HG03159 (cell line): ENCODE data around the gene RCBTB1.
A peak's percentile ranks its signal among the peaks of the same experiment; 100 is the strongest.
"Not testable (repeated sequence)": the region's sequence is repeated elsewhere in the genome, so short reads cannot be mapped to it uniquely, and the experiment has no call there.

Source experiments
- ATAC-seq: cut with Tn5 transposase; IDR thresholded peaks from one replicate; pipeline ENCODE4 v1.9.1; 2021; ENCODE audit warnings: mild to moderate bottlenecking, moderate library complexity; ENCODE audit not compliant: unreplicated experiment

RCBTB1 gene

DNA sequence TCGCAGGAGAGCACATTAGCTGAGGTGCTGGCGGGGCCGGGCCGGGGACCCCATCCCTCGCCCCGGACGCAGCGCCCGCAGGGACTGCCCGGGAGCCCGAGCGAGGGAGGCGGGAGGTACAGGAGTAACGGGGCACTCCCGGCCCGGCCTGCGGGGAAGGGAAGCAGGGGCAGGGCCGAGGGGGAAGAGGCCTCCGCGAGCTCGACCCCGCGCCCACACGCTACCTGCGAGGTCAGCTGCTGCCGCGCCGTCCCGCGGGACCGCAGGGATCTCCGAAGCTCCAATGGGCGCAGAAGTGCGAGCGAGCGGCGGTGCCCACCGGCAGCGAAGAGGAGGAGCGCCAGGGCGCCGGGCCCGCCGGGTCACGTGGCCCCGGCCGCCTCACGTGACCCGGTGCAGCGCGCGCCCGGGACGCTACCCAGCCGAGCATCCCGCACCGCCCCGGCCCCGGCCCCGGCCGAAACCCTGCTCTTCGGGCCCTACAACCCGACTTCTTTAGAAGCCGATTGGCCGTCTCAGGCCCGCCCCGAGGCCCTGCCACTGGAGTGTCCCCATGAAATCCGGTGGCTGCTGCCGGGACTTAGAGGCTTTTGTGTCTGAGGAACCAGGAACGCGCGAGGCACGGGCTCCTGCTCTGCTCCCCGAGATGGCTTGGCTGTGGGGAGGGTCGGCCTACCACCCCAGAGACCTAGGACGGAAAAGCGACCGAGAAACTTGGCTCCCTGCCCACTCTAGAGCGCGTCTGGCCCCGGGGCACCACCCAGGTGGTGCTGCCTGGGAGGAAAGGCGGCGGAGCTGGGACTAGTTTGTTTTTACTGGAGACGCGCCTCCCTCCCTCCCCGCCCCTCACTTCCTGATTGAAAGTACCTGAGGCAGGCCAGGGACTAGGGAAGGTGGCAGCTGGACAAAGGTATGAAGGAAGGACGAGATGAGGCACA lies at the start of gene RCBTB1:
TSS of gene RCBTB1 (minus strand) at position 339 of the 938 bp plus-strand sequence. CDS start 18,279 bp downstream, outside the sequence.
- peak; percentile 91 for ATAC-seq

DNA sequence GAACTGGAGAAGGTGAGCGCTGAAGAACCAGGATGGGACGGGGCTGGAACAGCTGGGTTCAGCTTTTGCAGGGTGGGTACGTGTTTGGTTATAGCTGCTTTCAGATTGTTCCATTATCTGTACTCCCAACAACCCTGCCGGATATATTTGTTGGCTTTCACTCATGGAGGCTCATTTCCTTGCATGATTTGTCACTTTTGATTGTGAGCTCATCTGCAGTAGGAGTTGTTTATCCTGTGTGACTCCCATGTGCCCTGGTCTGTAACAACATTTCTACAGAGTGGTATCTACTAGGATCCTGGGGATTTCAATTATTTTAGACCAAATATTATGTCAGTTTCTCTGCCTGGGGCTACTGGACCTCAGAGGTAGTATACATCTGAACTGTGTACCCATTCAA lies 48.4 kb upstream of the RCBTB1 start:
- ATAC-seq = no peak

DNA sequence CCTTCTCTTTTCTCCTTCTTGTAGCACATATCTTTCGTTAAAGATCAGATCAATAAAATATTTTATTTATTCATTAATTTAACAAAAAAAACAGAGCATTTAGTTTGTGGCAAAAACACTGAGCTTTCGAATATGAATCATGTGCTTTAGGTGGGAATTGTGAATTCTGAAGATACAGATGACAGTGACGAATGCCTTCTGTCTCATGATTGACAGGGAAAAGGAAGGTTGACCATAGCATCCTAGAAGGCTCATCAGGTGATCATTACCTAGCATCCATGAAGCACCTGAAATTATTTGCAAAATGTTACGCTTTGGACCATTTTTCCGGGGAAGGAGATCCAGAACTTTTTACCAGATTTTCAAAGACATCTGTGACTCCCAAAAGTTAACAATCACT lies 46.8 kb upstream of the RCBTB1 start:
- no peak for ATAC-seq

DNA sequence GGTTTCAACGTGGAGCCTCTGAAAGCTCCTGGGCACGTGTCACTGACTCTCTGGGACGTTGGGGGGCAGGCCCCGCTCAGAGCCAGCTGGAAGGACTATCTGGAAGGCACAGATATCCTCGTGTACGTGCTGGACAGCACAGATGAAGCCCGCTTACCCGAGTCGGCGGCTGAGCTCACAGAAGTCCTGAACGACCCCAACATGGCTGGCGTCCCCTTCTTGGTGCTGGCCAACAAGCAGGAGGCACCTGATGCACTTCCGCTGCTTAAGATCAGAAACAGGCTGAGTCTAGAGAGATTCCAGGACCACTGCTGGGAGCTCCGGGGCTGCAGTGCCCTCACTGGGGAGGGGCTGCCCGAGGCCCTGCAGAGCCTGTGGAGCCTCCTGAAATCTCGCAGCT lies 45.2 kb upstream of the RCBTB1 start:
- ATAC-seq = no peak

DNA sequence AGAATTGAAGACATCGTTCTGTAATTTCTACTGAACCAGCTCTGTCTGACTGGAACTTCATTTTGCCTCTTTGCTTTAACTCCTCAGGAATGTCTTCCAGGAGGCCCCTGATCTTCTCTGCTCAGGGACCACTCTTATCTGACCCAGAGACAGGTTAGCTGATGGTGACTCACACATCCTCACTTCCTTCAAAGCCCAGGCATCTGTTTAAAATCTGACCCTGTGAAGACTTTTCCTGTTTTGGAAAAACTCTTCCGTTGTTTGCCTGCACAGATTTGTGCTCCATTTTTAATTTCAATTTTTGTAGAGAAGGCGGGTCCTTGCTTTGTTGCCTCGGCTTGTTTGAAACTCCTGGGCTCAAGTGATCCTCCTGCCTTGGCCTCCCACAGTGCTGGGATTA lies 44.6 kb upstream of the RCBTB1 start:
- no peak for ATAC-seq

DNA sequence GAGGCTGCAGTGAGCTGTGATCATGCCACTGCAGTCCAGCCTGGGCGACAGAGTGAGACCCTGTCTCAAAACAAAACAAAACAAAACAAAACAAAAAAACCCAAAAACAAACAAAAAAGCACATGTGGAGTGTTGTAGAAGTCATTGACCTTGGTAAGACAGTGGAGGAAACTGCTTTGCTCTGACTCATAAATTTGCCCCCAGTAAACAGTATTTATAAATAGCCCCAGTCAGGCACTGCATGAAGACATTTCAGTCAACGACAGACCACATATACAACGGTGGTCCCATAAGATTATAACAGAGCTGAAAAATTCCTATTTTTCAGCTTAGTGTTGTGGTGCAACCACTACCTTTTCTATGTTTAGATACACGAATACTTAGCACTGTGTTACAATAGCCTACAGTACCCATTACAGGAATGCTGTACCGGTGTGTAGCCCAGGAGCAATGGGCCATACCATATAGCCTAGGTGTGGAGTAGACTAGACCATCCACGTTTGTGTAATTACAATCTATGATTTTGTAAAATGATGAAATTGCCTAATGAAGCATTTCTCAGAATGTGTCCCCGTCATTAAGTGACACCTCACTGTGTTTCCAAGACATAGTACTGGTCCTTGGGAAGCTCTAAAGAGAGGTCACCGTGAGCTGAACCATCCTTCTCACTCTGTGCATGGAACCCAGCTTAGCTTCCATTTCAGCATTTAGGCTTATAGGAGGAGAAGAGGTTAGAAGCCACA lies 44.0 kb upstream of the RCBTB1 start:
- ATAC-seq = no peak

DNA sequence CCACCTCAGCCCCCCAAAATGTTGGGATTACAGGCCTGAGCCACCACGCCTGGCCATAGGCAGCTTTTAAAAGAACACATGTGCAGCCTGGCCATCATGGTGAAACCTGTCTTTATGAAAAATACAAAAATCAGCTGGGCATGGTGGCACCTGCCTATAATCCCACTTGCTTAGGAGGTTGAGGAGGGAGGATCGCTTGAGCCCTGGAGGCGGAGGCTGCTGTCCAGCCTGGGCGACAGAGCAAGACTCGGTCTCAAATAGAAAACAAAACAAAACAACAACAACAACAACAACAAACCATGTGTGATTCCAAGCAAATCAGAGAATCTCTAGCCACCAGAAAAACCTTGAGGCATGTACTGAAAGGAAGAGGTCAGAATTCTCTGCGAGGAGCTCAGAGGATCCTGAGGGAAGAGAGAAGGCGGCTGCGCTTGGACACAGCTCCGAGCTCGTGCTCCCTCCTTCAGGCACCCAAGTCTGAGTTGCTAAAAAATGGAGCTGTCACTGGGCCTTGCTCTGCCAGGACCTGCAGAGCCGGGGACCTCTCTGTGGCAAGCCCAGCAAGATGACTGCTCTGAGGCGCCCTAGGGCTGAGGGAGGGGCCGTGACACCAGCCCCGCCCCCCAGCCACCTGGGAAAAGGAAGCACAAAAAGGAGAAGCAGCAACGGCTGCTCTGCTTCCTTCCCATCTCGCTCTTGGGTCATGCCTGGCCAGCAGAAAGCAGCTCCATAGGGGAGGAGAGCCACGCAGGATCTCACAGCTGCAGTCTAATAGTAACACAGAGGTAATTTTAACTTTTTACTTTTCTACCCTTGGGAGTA lies 42.7 kb upstream of the RCBTB1 start, which contains the start of gene ARL11:
TSS of gene ARL11 (plus strand) at position 677 of the 822 bp plus-strand sequence. CDS start 1,941 bp downstream, outside the sequence.
- ATAC-seq = peak; percentile 90

DNA sequence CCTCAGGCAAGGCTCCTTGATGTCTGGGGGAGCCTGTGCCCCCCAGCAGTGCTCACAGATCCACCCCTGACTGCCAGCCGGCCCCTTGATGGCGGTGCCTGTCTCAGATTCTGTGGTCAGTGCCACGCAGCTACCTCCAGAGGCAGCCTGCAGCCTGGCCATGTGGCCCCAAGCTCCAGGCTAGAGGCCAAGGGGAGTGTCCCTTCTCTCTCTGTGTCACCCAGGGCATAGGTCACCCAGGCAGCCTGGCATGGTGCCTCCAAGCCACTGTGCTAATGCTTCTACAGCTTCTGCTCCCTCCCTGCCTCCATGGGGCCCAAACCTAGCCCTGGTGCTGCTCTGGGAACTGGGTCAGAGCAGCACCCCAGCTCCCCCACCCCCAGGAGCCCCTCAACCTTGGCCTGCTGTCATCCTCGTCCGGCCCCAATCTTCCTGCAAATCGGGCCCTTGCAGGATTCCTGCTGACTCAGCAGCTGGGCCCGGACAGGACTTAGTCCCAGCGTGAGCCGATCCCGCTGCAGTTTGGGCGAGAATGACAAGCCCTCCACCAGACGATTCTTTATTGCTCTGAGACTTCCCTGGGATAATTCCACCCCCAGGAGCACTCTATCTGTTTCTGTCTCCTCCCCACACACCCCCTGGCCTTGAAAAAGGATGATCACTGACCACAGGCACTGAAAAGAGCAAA lies 40.2 kb upstream of the RCBTB1 start:
- no peak for ATAC-seq

DNA sequence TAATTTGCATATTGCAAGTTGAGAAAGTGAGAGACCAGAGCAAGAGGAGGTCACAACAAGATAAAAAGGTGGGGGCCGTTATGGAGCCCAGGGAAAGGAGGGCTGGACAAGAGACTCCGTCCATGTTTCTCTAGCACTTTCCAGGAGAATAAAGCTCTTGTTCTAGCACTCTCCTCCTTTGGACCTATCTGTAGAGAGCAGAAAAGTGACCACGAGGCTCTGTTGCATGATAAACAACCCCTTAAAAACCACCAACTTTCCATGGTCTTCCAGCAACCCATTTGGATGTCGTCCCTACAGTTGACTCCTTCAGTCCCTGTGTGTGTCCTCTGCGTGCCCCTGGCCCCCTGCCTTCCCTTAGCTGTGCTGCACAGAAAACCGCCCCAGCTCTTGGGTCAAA lies 38.9 kb upstream of the RCBTB1 start:
- no peak for ATAC-seq

DNA sequence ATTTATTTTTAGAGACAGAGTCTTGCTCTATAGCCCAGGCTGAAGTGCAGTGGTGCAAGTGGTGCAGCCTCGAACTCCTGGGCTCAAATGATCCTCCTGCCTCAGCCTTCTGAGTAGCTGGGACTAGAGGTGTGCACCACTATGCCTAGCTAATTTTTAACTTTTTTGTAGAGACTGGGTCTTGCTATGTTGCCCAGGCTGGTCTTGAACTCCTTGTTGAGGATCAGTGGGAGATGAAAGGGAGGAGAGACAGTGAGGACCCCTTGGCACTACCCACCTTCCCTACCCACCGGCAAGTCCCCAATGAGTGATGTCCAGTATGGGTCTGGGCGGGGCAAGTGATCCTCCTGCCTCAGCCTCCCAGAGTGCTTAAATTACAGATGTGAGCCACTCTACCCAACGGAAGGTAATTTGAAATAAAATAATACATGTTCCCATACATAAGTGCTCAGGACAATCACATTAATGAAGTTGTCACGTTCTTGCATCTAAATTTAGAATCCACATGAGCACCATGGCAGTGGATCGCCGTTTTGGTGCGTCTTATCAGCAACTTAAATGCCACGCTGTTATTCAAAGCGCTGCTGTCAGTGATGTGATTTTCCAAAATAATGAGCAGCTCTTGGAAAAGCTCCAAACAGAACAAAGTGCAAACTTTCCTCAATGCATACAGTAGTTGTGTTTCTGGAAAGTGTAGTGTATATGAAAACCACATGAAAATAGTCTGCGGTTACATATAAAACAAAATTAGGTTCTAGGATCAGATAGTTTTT lies 37.0 kb upstream of the RCBTB1 start:
- no peak for ATAC-seq

DNA sequence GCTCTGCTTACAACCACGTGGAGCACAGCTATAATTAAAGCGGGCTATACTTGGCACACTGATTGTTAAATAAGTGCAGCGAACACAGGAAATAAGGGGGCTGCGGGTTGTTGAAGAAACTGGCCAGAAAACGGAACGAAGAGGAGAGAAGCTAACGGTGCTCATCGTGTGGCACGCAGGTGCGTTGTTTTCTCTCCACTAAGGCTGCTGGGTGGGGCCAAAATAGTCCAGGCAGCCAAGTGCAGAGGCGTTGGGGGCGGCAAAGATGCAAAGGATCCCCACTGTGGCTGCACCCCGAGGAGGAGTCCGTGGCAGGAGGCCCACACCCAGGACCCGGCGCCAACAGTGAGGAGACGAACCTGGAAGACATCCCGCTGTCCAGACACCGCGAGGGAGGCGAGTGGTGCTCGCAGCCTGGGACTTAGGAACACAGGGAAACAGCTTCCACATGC lies 34.8 kb upstream of the RCBTB1 start:
- ATAC-seq = peak; percentile 86

DNA sequence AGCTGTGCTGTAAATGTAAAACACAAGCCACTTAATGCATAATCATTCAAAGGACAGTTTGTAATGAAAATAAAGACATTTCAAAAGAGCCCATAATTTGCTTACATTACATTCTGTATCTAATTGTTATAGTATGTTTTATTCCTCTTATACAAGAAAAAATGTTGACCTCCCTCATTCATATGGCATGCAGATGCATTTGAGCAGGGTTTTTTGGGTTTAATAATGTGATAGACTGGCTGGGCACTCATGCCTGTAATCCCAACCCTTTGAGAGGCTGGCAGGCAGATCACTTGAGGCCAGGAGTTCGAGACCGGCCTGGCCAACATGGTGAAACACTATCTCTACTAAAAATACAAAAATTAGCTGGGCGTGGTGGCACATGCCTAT lies 31.3 kb upstream of the RCBTB1 start:
- no peak for ATAC-seq

DNA sequence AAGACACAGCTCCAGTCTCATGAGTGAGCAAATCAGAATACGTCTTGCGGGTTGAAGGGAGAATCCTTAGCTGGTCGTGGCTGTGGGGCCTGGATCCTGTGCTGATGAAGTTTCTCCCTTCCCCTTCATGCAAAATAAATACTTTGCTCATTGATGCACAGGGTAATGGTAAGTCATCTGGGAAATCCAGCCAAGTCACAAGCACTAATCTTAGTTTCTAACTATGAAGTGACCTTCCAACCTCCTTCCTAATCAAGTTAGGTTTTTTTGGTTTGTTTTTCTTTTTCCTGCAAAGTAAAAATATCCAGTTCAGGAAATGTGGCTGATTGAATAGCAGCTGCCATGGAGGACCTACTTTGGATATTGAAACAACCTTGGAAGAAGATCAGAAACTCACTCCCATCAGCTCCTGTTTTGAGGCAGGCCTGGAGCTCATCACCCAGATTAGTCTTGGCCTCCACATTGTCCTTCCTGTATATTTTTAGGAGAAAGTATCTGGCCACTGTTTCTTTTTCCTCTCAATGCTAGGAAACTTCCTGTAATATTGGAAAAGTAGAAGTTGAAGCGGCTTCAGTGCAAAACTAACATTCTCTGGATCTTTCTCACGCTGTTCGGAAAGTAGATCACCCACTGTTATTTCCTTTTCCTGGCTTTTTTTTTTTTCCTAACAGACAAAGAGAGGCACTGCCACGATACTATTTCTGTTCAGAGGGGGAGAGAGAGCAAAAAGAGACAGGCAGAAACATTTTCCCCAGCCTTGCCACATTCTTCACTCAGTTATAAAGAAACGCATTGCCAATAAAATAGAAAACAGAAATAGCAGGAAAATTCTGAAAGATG lies 30.7 kb upstream of the RCBTB1 start:
- ATAC-seq = no peak

DNA sequence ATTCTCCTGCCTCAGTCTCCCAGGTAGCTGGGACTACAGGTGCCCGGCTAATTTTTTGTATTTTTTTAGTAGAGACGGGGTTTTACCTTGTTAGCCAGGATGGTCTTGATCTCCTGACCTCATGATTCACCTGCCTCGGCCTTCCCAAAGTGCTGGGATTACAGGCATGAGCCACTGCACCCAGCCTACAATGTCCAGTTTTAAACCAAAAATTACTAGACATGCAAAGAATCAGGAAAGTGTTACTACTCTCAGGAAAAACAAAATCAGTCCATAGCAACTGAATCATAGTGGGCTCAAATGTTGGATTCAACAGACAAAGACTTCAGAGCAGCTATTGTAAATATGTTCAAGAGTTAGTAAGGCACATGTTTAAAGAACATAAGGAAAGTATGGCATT lies 26.7 kb upstream of the RCBTB1 start:
- ATAC-seq = not testable (repeated sequence)

DNA sequence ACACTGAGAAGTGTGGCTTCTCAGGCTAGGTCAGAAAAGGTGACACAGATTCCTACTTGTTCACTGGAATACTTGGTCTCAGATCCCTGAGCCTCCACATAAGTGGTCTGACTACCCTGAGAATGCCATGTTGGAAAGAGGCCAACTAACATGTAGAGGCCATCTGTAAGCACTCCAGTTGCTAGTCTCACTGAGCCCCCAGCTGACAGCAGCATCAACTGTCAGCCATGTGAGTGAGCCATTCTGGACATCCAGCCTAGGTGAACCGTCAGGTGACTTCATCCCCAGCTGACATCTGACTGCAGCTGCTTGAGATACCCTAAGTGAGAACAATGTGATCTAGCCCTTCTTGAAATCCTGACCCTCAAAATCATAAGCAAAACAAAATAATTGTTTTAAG lies 24.8 kb upstream of the RCBTB1 start:
- no peak for ATAC-seq

DNA sequence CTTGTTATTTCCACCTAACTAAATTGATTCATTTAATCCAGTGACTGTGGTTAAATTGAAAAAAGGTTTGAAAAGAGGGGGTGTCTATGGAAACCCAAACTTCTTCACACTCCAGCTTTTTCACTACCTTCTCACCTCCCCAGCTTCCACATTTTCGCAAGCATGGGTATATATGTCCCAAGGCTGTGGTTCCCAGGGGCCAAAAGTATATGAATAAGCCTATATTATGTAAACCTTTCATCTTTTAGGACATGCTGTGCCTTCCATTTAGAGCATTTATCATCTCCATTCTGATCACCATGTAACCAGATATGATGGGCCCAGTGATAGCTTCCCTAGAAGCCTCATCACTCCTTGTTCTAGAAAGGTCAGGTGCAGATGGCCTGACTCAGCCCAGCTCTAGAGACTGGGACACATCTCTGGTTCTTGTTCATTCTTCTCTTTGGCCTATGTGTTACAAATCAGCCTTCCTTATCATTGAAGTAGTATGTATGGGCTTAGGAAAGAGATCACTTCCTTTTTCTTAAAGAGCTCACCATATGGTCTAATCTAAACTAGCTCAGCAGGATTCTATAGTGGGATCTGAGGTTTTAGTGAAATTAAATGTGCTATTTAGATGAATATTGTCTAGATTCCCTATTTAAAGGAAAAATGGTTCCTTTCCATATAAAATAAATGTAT lies 23.4 kb upstream of the RCBTB1 start:
- no peak for ATAC-seq

DNA sequence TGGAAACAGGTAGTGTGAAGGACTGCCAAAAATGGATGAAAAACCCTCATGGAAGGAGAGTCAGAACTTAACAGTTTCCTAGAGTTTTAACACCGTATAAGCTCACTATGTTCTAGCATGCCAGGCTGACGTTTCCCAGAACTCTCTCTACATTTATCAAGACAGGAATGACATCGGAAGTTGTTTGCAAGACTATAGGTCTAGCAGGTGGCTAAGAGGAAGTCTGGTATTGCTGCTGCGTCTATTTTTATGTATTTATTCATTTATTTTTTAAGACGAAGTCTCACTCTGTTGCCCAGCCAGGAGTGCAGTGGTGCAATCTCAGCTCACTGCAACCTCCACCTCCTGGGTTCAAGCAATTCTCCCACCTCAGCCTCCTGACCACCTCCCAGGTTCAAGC lies 22.4 kb upstream of the RCBTB1 start:
- ATAC-seq = no peak
